NCI-H2029 (cell line): ENCODE data around the gene CPM.

Experiments used
- DNase-seq: peaks from one replicate; lab custom pipeline; 2025; lab: John Stamatoyannopoulos, UW

CPM gene

GRCh38 chr12:68956466-68956865 is 23.5 kb upstream of the CPM start:
- no peak for DNase-seq

GRCh38 chr12:68954811-68955210 is 21.8 kb upstream of the CPM start:
- DNase-seq = no peak

GRCh38 chr12:68953536-68953935 is 20.6 kb upstream of the CPM start:
- DNase-seq = no peak

GRCh38 chr12:68951652-68952051 is 18.7 kb upstream of the CPM start:
- no peak for DNase-seq

- DNase-seq = no peak
These were observed 17.5 kb upstream of the CPM start for GRCh38 chr12:68950511-68950910.

GRCh38 chr12:68945255-68945654 is 12.3 kb upstream of the CPM start:
- no peak for DNase-seq

GRCh38 chr12:68944296-68945076 is 11.5 kb upstream of the CPM start:
- DNase-seq = no peak

GRCh38 chr12:68943848-68944247 is 10.9 kb upstream of the CPM start:
- no peak for DNase-seq

GRCh38 chr12:68940731-68941130 is 7.8 kb upstream of the CPM start:
- DNase-seq = no peak

GRCh38 chr12:68939505-68939904 is 6.5 kb upstream of the CPM start:
- DNase-seq = no peak

GRCh38 chr12:68934392-68934791 is 1.4 kb upstream of the CPM start:
- DNase-seq = no peak

GRCh38 chr12:68932128-68932960 is 627 bp downstream of the CPM start:
- DNase-seq = no peak

- DNase-seq = no peak
These were observed 2.8 kb downstream of the CPM start for GRCh38 chr12:68930178-68930577.

- DNase-seq = no peak
These were observed 8.4 kb downstream of the CPM start for GRCh38 chr12:68924546-68924945.

- no peak for DNase-seq
These were observed 13.3 kb downstream of the CPM start for GRCh38 chr12:68919581-68920239.

GRCh38 chr12:68918960-68919359 is 14.0 kb downstream of the CPM start:
- DNase-seq = no peak

- DNase-seq = no peak
These were observed 17.9 kb downstream of the CPM start for GRCh38 chr12:68915055-68915454.

- no peak for DNase-seq
These were observed 19.3 kb downstream of the CPM start for GRCh38 chr12:68913682-68914081.

- no peak for DNase-seq
These were observed 20.1 kb downstream of the CPM start for GRCh38 chr12:68912916-68913315.

- no peak for DNase-seq
These were observed 21.7 kb downstream of the CPM start for GRCh38 chr12:68911197-68911718.

GRCh38 chr12:68910128-68910527 is 22.8 kb downstream of the CPM start:
- DNase-seq = no peak

- DNase-seq = no peak
These were observed 24.9 kb downstream of the CPM start for GRCh38 chr12:68908076-68908475.

- DNase-seq = no peak
These were observed 27.2 kb downstream of the CPM start for GRCh38 chr12:68905733-68906132.
